Body of pancreas (tissue), 4 donors: ENCODE data around the gene MPO. TPM values are rescaled to one million over a fixed set of nuclear protein-coding genes. Genes with fewer than 3 reads are reported as not detected.

Experiments used
- ATAC-seq: fragments of 150-250 bp; one replicate; pipeline ENCODE4 v1.9.1; 2016
- DNase-seq, 4 donors: peaks; one replicate each; pipeline ENCODE4 v3.0.0-alpha.2; 2019
- H3K27ac ChIP-seq, 4 donors: fragments of 200-600 bp; sonication (generic); 1 replicate in 3 of 4; 2 replicates in 1 of 4; pipeline versions ENCODE4 v1.5.1 to v1.6.1; 2016 to 2019; ENCODE audit warnings: mild to moderate bottlenecking in 1 of 4, mixed read lengths in 1 of 4, moderate library complexity in 1 of 4
- H3K27me3 ChIP-seq, 2 donors: fragments of 200-600 bp; sonication (generic); one replicate each; pipeline ENCODE4 v1.6.0; 2016; ENCODE audit warnings: mild to moderate bottlenecking in 1 of 2
- H3K36me3 ChIP-seq, 2 donors: fragments of 200-600 bp; sonication (generic); replicated peaks in 1 of 2; 2 replicates each; pipeline ENCODE4 v1.5.1; 2016; ENCODE audit warnings: low read depth in 2 of 2; ENCODE audit not compliant: insufficient read depth in 1 of 2
- H3K4me1 ChIP-seq: fragments of 200-600 bp; sonication (generic); one replicate; pipeline ENCODE4 v1.6.0; 2016
- H3K4me3 ChIP-seq, 2 donors: fragments of 200-600 bp; sonication (generic); 1 replicate in 1 of 2; 2 replicates in 1 of 2; pipeline ENCODE4 v1.5.1; 2016 to 2019
- H3K9me3 ChIP-seq, 3 donors: fragments of 200-600 bp; sonication (generic); 1 replicate in 2 of 3; 2 replicates in 1 of 3; pipeline ENCODE4 v1.5.1; 2016
- POLR2A ChIP-seq, 3 donors: fragments of 450-650 bp; IDR thresholded peaks; one replicate each; pipeline ENCODE4 v1.6.1; 2016; ENCODE audit warnings: antibody characterized with exemption in 3 of 3, mild to moderate bottlenecking in 2 of 3
- WGBS, 2 donors: methylation state at CpG; one replicate each; pipeline ENCODE4 v1.1.5; 2017; 5-methylcytosine and 5-hydroxymethylcytosine counted together
- intact Hi-C: fragments of 100-400 bp; cut with DNase I; formaldehyde crosslinking; loops from one replicate; pipeline ENCODE4 v1.15.1; 2023
- total RNA-seq, 2 donors: library from RNA; depleted of rRNA; stranded (reverse); fragments of >200 nt; gene quantifications; one replicate each; pipeline ENCODE4 v1.1.0, GENCODE V29; 2016
- TF ChIP-seq, protein P1 (sequence below), 7 experiments: fragments of 450-650 bp in 4 of 7; fragments of 200-600 bp in 3 of 7; sonication (generic) in 3 of 7; IDR thresholded peaks; one replicate each; pipeline ENCODE4 v1.5.1; 2016 to 2019; ENCODE audit warnings: antibody characterized with exemption in 7 of 7

MPO gene
- total RNA-seq, 2 donors from 2014 or later, result not detected

DNA sequence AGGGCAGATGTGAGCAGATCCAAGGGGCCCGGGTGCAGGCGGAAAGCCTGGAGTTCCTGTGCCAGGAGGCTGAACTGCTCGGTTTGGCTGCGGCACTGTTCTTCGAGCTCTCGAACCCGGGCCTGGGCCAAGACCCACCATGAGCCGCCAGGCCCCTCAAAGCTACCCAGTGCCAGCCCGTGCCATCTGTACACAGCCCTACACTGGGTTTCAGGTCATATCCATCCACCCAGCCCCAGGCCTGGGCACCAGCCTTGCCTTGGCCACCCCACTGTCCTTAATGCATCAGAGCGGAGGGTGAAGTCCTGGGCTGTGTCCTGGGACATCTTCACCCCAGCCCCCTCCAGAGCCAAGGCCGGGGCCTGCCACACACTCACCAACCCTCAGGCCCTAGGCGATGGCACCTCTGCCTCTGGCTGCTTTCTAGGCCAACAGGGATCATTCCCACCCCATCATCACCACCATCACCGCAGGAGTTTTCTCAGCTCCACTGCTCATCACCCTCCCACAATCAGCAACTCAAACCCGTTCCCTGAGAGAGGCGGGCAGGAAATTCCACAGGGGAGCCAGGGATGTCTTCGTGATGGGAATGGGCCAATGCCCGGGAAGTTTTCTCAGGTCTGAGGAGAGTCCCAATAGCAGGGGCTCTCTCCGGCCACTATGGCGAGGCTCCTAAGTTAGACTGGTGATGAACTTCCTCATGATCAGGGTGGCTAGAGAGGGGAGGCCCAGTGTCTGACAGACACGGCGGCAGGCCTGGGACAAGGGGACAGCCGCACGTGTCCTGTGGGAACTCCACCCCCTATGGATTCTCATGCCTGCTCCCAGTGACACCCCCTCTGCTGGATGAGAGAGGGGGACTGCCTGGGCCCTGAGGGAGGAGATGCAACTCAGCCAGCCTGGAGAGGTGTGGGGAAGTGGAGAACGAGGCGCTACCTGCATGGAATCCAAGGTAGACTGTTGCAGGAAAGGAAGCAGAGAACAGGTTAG lies 38.7 kb upstream of the MPO start:
- ATAC-seq (no peak), DNase-seq (peak in 1 of 4 donors; percentile 8)
- no peak for TF ChIP-seq POLR2A (IDR thresholded peaks at IDR 0.05)
- TF ChIP-seq, protein P1, sequence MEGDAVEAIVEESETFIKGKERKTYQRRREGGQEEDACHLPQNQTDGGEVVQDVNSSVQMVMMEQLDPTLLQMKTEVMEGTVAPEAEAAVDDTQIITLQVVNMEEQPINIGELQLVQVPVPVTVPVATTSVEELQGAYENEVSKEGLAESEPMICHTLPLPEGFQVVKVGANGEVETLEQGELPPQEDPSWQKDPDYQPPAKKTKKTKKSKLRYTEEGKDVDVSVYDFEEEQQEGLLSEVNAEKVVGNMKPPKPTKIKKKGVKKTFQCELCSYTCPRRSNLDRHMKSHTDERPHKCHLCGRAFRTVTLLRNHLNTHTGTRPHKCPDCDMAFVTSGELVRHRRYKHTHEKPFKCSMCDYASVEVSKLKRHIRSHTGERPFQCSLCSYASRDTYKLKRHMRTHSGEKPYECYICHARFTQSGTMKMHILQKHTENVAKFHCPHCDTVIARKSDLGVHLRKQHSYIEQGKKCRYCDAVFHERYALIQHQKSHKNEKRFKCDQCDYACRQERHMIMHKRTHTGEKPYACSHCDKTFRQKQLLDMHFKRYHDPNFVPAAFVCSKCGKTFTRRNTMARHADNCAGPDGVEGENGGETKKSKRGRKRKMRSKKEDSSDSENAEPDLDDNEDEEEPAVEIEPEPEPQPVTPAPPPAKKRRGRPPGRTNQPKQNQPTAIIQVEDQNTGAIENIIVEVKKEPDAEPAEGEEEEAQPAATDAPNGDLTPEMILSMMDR (IDR thresholded peaks at IDR 0.05), result no peak
- Histone ChIP-seq H3K27ac (no peak overlapping the region), H3K27me3 (no peaks in the 10 kb centered on the region), H3K9me3 (no peaks in the 10 kb centered on the region), H3K36me3 (no peaks in the 10 kb centered on the region), H3K4me1 (peaks cover 10% of the 10 kb centered on the region), H3K4me3 (no peak overlapping the region)
- WGBS, 2 donors, result 83 to 86% methylated on average over 16 to 25 of the region's 25 CpGs
- intact Hi-C loops, result loop anchor here (5.0 kb wide), 1 partner anchor 128 kb away; no protein-coding TSS in a partner anchor

DNA sequence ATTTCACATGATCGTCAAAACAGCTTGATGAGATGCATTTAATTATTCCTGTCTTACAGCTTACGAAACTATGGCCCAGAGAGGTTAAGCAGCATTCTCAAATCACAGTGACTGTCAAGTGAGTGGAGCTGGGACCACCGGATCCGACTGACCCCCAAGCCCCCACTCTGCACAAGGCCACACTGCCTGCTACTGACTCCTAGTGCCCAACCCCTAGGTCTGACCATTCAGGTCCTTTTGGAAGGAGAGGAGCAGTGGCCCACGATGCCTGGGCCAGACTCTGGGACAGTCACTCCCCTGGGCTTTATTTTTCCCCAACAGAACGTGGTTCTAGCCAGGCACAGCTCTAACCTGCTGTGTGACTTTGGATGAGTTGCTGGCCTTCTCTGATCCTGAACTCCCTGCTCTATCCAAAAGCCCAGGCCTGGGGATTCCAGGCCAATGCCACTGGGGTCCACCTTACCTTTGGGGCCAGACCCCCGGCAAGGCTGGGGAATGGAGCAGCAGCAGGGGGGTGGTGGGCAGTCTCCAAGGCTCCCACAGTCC lies 38.0 kb upstream of the MPO start:
- Histone ChIP-seq H3K27ac (no peak overlapping the region), H3K36me3 (no peaks in the 10 kb centered on the region), H3K4me1 (peaks cover 5% of the 10 kb centered on the region), H3K9me3 (no peaks in the 10 kb centered on the region), H3K4me3 (no peak overlapping the region), H3K27me3 (no peaks in the 10 kb centered on the region)
- TF ChIP-seq, protein P1 (IDR thresholded peaks at IDR 0.05), result no peak
- TF ChIP-seq POLR2A (IDR thresholded peaks at IDR 0.05), result no peak
- DNase-seq (peak in 1 of 4 donors; percentile 4), ATAC-seq (no peak)
- WGBS, 2 donors, result 68 to 85% methylated on average over 6 to 7 of the region's 7 CpGs
- intact Hi-C loops, result loop anchor here (5.0 kb wide), 1 partner anchor 129 kb away; no protein-coding TSS in a partner anchor

DNA sequence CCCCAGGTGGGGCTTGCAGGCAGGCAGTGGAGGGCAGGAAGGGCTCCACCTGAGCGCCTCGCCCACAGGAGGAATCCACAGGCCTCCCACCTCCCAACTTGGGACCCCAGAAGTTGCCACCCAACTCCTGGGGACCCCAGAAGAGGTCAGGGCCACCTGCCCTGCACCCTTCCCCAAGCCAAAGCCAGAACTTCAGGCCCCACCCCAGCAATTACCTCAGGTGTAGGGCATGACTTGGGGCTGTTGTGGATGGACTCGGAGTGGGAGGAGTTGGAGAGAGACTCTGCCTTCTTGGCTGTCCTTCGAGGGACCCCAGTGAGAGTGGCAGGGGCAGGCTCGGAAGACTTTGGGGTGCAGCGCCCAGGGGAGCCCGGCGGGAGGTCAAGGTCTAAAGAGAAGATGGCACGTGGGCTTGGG lies 37.3 kb upstream of the MPO start:
- ATAC-seq (no peak), DNase-seq (peak in 1 of 4 donors; percentile 9)
- no peak for TF ChIP-seq POLR2A (IDR thresholded peaks at IDR 0.05)
- TF ChIP-seq, protein P1 (IDR thresholded peaks at IDR 0.05), result no peak
- Histone ChIP-seq H3K36me3 (no peaks in the 10 kb centered on the region), H3K27ac (no peak overlapping the region), H3K27me3 (no peaks in the 10 kb centered on the region), H3K4me3 (no peak overlapping the region), H3K9me3 (no peaks in the 10 kb centered on the region), H3K4me1 (no peaks in the 10 kb centered on the region)
- intact Hi-C loops, result loop anchor here (5.0 kb wide), 1 partner anchor 129 kb away; no protein-coding TSS in a partner anchor
- WGBS, 2 donors, result 86 to 89% methylated on average over 9 of the region's 9 CpGs

DNA sequence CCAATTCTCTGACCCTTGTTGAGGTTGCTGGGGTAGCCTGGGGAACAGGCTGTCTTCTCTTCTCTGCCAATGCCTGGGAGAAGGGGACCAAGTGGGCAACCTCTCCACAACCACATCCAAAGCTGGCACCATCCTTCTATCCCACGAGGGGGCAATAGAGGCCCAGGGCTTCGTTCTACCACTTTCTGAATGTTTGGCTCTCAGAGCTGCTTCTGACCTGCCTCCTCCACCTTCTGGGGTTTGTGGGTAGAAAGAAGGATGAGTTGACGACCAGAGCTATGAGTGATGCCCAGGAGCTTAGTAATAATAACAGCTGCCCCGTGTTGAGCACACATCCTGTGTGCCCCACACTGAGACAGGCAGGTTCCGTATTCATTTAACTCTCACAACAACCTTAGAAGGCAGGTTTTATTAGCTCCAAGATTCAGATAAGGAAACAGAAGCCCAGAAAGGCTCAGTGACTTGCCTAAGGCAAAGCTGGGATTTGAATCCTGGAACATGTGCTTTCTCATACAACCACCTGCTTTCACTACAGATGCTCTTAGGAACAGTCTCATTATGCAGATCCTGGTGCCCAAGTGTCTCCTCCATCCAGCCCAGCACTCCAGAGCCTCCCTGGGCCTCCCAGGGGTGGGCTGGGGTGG lies 36.8 kb upstream of the MPO start:
- intact Hi-C loops, result loop anchor here (5.0 kb wide), 1 partner anchor 130 kb away; no protein-coding TSS in a partner anchor
- TF ChIP-seq, protein P1 (IDR thresholded peaks at IDR 0.05), result peak; percentile 46 to 79 (median 60)
- no peak for TF ChIP-seq POLR2A (IDR thresholded peaks at IDR 0.05)
- no peaks in the 10 kb centered on the region for H3K36me3 ChIP-seq
- no peak overlapping the region for H3K27ac ChIP-seq
- no peaks in the 10 kb centered on the region for H3K4me1 ChIP-seq
- peak; percentile 45 to 66 (median 58) for DNase-seq
- no peak overlapping the region for H3K4me3 ChIP-seq
- peak; percentile 72 for ATAC-seq
- WGBS, 2 donors, result 26 to 27% methylated on average over 5 of the region's 5 CpGs
- H3K27me3 ChIP-seq, result no peaks in the 10 kb centered on the region
- H3K9me3 ChIP-seq, result no peaks in the 10 kb centered on the region
